Neutrophil (primary cell): ENCODE results near the gene EEPD1.
"Not testable (repeated sequence)": the region's sequence is repeated elsewhere in the genome, so short reads cannot be mapped to it uniquely, and the experiment has no call there.

Source experiments
- H3K27ac ChIP-seq: fragments of 200-600 bp; sonication (generic); 2 replicates; pipeline ENCODE4 v1.5.1; 2016; ENCODE audit warnings: mild to moderate bottlenecking, moderate library complexity
- H3K27me3 ChIP-seq: fragments of 200-600 bp; sonication (generic); 2 replicates; pipeline ENCODE4 v1.6.0; 2016; ENCODE audit warnings: mild to moderate bottlenecking
- H3K36me3 ChIP-seq: fragments of 200-600 bp; sonication (generic); 2 replicates; pipeline ENCODE4 v1.5.1; 2017
- H3K4me1 ChIP-seq, 2 experiments: fragments of 200-600 bp in 1 of 2; sonication (generic) in 1 of 2; 1 replicate in 1 of 2; 2 replicates in 1 of 2; pipeline versions ENCODE4 v1.5.1 to v1.6.1; 2013 to 2016; ENCODE audit warnings: low read depth in 1 of 2, low read length in 1 of 2, mild to moderate bottlenecking in 1 of 2, moderate library complexity in 1 of 2; ENCODE audit not compliant: control insufficient read depth in 1 of 2, insufficient read depth in 1 of 2
- H3K4me3 ChIP-seq, 2 experiments: fragments of 200-600 bp in 1 of 2; sonication (generic) in 1 of 2; 1 replicate in 1 of 2; 2 replicates in 1 of 2; pipeline ENCODE4 v1.5.1; 2013 to 2016; ENCODE audit warnings: low read depth in 1 of 2, low read length in 1 of 2, mild to moderate bottlenecking in 1 of 2, moderate library complexity in 1 of 2
- H3K9me3 ChIP-seq: fragments of 200-600 bp; sonication (generic); 2 replicates; pipeline ENCODE4 v1.5.1; 2016
- TF ChIP-seq, protein P1 (sequence below): fragments of 200-600 bp; sonication (generic); IDR thresholded peaks from 2 replicates; pipeline ENCODE4 v1.5.1; 2016; ENCODE audit warnings: antibody characterized with exemption

The EEPD1 gene

DNA sequence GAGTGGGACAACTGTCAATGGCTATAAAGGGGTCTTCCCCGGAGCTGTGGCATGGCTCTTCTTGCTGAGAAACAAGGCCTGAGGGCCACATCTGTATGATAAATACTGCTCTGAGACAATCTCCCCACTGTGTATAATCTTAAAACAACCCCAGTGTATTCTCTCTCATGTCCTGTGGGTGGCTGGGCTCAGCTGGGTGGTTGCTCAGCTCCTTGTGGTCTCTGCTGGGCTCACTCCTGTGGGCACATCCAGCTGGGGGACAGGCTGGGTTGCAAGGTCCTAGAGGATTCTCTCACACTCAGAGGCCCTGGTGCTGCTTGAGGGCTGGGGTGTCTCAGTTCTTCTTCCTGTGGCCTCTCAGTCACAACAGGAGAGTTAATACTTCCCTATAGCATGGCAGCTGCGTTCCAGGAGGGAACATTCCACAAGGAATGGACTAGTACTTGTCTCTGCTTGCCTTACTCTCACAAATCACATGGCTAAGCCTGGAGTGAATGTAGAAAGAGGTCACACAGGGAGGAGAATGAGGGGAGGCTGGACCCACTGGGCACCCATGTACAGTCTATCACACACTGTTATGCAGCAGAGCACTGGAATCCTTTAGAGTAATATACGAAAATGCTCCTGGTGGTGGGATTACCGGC lies 4.5 kb upstream of the EEPD1 start:
- Histone ChIP-seq H3K27ac (peak overlapping the region; percentile 51), H3K27me3 (no peaks in the 10 kb centered on the region), H3K4me1 (peaks cover 28 to 46% of the 10 kb centered on the region in 2 experiments), H3K36me3 (peaks cover 4% of the 10 kb centered on the region), H3K4me3 (no peak overlapping the region), H3K9me3 (no peaks in the 10 kb centered on the region)
- TF ChIP-seq, protein P1, sequence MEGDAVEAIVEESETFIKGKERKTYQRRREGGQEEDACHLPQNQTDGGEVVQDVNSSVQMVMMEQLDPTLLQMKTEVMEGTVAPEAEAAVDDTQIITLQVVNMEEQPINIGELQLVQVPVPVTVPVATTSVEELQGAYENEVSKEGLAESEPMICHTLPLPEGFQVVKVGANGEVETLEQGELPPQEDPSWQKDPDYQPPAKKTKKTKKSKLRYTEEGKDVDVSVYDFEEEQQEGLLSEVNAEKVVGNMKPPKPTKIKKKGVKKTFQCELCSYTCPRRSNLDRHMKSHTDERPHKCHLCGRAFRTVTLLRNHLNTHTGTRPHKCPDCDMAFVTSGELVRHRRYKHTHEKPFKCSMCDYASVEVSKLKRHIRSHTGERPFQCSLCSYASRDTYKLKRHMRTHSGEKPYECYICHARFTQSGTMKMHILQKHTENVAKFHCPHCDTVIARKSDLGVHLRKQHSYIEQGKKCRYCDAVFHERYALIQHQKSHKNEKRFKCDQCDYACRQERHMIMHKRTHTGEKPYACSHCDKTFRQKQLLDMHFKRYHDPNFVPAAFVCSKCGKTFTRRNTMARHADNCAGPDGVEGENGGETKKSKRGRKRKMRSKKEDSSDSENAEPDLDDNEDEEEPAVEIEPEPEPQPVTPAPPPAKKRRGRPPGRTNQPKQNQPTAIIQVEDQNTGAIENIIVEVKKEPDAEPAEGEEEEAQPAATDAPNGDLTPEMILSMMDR: no peak

DNA sequence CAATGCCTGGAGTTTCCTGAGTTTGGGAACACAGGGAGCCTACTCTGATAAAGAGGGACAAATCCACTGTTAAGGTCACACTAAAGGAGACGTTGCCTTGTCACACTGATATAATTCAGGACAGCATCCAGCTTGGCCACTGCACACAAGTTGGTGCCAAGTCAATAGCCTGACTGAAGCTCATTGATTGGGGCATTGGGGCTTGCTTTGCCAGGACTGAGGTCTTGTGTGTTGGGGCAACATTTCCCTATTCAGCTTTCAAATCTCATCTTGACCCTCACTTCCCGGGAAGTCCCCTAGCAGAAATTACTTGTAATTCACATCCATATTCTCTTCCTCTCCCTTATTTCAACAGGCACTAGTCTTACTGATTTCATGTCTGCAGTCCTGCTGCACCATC lies 3.8 kb upstream of the EEPD1 start:
- not testable (repeated sequence) for H3K36me3 ChIP-seq, H3K27me3 ChIP-seq

DNA sequence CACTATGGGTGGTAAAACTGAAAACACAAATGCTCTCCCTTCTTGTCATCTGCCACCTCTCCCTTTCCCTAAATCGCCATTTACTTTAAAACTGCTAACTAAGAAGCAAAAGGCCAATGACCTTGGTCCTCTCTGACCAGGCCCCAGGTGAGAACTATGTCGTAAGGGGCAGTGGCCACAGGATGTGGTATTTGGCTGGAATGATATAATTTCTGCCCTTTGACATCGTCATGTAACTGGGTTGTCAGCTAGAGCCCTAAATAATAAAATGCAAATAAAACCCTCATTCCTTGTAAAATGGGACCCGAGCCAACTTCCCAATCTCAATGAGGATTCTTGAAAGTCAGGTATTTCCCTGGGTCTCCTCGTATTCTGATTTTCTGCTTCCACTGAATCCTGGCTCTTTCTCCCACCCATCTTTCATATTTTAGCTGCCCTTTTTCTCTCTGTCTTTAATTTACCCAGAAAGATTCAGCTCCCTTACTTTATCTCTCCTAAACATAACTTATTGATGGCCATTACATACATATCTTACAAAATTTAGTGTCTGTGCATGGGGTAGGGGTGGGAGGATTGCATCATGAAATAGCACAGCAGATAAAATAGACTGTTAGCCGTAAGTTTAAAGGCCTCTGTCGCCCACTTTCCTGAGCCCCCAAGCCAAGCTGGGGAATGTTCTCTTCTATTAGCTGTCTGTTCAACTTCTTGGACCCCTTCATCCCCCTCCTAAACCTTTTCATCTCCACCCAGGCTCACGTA lies 3.2 kb upstream of the EEPD1 start:
- Histone ChIP-seq H3K27ac (peak overlapping the region; percentile 23), H3K9me3 (no peaks in the 10 kb centered on the region), H3K4me3 (no peak overlapping the region), H3K27me3 (no peaks in the 10 kb centered on the region), H3K4me1 (peaks cover 32 to 48% of the 10 kb centered on the region in 2 experiments), H3K36me3 (peaks cover 12% of the 10 kb centered on the region)
- TF ChIP-seq, protein P1: no peak

More for the DNA sequence above, 3.8 kb upstream of the EEPD1 start:
- H3K4me1 ChIP-seq: peaks cover 28 to 44% of the 10 kb centered on the region in 2 experiments
- H3K4me3 ChIP-seq, H3K9me3 ChIP-seq, H3K27ac ChIP-seq: not testable (repeated sequence)

DNA sequence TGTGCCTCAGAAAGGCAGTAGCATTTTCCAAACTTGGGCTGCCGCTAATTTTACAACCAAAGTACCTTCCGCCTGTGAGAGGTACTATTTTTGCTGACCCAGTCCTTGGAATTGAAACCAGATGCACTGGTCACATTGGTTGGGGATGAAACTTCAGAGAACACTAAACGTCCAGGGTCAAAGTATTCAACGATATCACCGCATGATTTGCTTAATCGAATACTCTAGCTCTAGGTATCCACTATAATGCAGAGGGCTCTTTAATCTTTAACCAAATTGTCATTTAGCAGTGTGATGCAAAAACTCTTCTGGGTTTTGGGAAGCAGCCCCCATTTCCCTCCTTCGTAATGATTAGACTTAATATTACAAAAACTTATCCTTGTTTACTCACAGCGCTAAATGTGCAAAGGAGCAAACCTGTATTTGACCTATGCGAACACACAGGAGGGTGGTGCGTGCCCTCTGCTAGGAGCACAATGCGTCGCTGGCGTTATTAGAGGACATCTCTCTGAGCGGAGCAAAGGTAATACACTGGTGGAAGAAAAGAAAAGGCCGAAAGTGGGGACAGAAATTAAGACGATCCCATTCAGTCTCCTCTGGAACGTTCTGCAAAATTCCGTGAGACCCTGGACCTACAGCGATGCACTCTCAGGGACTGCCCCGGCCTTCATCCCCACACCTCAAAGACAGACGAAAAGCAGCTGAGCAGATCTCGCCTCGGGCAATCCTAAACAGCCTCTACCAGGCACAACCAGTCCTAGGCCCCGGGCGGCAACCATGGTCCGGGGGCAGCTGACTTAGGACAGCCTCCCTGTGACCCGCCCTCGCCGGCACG lies 916 bp upstream of the EEPD1 start:
- TF ChIP-seq, protein P1: no peak
- Histone ChIP-seq H3K4me3 (peak overlapping the region; percentile 99 to 100), H3K36me3 (peaks cover 23% of the 10 kb centered on the region), H3K27me3 (no peaks in the 10 kb centered on the region), H3K27ac (peak overlapping the region; percentile 90), H3K4me1 (peaks cover 55 to 70% of the 10 kb centered on the region in 2 experiments), H3K9me3 (no peaks in the 10 kb centered on the region)

DNA sequence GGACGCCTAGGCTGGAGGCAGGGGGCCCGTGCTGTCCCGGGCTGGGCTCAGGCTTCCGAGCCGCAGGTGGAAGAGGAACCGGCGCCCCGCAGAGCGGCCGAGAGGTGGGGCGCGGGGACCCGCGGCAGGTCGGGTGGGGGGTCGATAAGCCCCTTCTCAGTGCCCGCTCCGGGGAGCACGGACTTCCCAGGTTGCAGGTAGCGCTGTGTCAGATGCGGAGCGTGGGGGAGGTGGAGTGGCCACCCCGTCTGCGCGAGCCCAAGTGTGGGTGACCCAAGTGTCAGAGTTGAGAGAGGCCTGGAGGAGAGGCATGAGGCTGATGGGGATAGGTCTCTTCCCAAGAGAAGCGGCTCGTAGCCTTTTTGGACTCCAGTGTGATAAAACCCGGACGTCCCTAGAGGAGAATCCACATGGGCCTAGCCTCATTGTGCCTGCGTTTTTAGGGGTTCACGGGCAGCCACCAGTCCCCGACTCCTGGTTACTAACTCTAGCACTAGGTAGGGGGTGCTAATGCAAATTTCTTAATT lies 580 bp downstream of the EEPD1 start:
- H3K9me3 ChIP-seq: no peaks in the 10 kb centered on the region
- peaks cover 32% of the 10 kb centered on the region for H3K36me3 ChIP-seq
- peaks cover 55 to 76% of the 10 kb centered on the region in 2 experiments for H3K4me1 ChIP-seq
- no peaks in the 10 kb centered on the region for H3K27me3 ChIP-seq
- peak overlapping the region; percentile 90 for H3K27ac ChIP-seq
- peak overlapping the region; percentile 99 to 100 for H3K4me3 ChIP-seq
- TF ChIP-seq, protein P1: no peak
